ENCODE data around the gene MRGPRX4.
"Not testable (repeated sequence)": the region's sequence is repeated elsewhere in the genome, so short reads cannot be mapped to it uniquely, and the experiment has no call there.

The MRGPRX4 gene

DNA sequence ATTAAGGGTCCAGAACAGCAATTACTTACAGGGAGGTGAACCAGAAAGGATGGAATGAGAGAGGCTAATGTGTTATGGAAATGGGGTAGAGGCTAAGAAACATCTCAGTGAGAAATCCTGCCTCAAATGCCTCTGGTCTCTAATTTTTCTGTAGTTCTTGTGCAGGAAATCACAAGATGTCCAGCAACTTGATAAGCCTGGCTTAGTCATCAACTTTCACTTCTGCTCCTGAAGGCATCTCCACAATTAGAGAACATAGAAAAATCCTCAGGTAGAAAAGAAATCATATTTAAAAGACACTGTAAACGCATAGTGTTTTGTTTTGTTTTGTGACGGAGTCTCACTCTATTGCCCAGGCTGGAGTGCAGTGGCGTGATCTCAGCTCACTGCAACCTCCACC, 18.7 kb downstream of the MRGPRX4 start:
- no peak overlapping the region for H3K4me3 ChIP-seq (ENCODE audit: low read length)
- DNase-seq (ENCODE audit: low read depth) = no peak
- no peak for TF ChIP-seq CTCF (conservative IDR thresholded peaks at IDR 0.05; ENCODE audit: low read depth, low read length)

DNA sequence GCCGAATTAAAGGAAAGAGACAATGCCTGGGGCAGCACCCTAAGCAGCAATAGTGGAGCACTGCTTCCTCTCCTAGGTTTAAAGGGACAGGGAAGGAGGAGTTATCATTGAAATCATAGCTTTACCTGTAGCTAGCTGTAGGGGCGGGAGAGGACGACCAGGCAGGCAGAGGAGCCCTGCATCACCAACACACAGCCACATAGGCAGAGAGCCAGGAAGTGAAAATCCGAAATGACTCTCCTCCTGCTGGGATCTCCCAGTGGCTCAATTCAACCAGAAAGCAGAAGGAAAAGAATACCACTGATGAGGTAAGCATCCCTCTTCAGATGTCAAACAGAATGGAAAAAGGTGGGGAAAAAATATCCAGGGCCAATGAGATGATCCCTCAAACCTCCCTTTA, 20.4 kb downstream of the MRGPRX4 start:
- no peak for DNase-seq (ENCODE audit: low read depth)
- TF ChIP-seq CTCF (conservative IDR thresholded peaks at IDR 0.05; ENCODE audit: low read depth, low read length) = no peak
- H3K4me3 ChIP-seq (ENCODE audit: low read length) = no peak overlapping the region

GRCh38 chr11:18196532-18196931, 23.9 kb downstream of the MRGPRX4 start:
- H3K4me3 ChIP-seq (ENCODE audit: low read length) = no peak overlapping the region
- no peak for TF ChIP-seq CTCF (conservative IDR thresholded peaks at IDR 0.05; ENCODE audit: low read depth, low read length)
- DNase-seq (ENCODE audit: low read depth) = no peak

DNA sequence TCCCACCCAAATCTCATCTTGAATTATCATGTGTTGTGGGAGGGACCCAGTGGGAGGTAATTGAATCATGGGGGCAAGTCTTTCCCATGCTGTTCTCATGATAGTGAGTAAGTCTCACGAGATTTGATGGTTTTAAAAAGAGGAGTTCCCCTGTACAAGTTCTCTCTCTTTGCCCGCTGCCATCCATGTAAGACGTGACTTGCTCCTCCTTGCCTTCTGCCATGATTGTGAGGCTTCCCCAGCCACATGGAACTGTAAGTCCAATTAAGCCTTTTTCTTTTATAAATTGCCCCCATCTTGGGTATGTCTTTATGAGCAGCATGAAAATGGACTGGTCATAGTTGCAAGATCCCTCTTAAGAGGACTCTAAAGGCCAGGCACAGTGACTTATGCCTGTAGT, 25.1 kb downstream of the MRGPRX4 start:
- not testable (repeated sequence) for DNase-seq (ENCODE audit: low read depth); H3K4me3 ChIP-seq (ENCODE audit: low read length)

DNA sequence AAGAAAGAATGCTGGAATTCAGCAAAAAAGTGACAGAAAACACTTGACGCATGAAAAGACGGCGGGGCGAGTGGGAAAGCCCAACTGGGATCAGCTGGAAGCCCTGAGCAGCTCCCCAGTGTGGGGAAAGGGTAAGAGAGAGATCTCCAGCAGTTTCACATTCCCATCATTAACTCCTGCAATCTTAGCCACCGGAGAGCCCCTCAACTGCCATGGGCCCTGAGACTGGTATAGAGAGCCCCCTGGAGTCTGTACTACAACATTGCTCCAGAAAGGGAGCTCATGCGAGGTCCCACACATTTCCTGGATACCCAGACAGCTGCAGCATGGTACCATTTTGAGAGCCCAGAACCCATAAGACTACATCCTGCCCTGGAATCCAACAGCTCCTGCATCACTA, 31.1 kb downstream of the MRGPRX4 start:
- peak; percentile 77 for TF ChIP-seq CTCF (conservative IDR thresholded peaks at IDR 0.05; ENCODE audit: low read depth, low read length)
- no peak overlapping the region for H3K4me3 ChIP-seq (ENCODE audit: low read length)
- no peak for DNase-seq (ENCODE audit: low read depth)

- H3K4me3 ChIP-seq (ENCODE audit: low read length) = no peak overlapping the region
- no peak for DNase-seq (ENCODE audit: low read depth)
- TF ChIP-seq CTCF (conservative IDR thresholded peaks at IDR 0.05; ENCODE audit: low read depth, low read length) = no peak
Measured at GRCh38 chr11:18204220-18204619, 31.6 kb downstream of the MRGPRX4 start.

GRCh38 chr11:18204771-18205170, 32.1 kb downstream of the MRGPRX4 start:
- no peak overlapping the region for H3K4me3 ChIP-seq (ENCODE audit: low read length)
- DNase-seq (ENCODE audit: low read depth) = no peak
- TF ChIP-seq CTCF (conservative IDR thresholded peaks at IDR 0.05; ENCODE audit: low read depth, low read length) = no peak

- TF ChIP-seq CTCF (conservative IDR thresholded peaks at IDR 0.05; ENCODE audit: low read depth, low read length) = no peak
- H3K4me3 ChIP-seq (ENCODE audit: low read length) = no peak overlapping the region
- DNase-seq (ENCODE audit: low read depth) = no peak
Measured at GRCh38 chr11:18209058-18209457, 36.4 kb downstream of the MRGPRX4 start.

All from retinal pigment epithelial cell (primary cell).